HG03558 (cell line): Measurements from ENCODE around the gene MLLT1.

Experiments used
- ATAC-seq: cut with Tn5 transposase; IDR thresholded peaks from one replicate; pipeline ENCODE4 v1.9.1; 2021; ENCODE audit warnings: moderate number of reproducible peaks; ENCODE audit not compliant: unreplicated experiment; ENCODE audit errors: extremely low read depth

The MLLT1 gene

DNA sequence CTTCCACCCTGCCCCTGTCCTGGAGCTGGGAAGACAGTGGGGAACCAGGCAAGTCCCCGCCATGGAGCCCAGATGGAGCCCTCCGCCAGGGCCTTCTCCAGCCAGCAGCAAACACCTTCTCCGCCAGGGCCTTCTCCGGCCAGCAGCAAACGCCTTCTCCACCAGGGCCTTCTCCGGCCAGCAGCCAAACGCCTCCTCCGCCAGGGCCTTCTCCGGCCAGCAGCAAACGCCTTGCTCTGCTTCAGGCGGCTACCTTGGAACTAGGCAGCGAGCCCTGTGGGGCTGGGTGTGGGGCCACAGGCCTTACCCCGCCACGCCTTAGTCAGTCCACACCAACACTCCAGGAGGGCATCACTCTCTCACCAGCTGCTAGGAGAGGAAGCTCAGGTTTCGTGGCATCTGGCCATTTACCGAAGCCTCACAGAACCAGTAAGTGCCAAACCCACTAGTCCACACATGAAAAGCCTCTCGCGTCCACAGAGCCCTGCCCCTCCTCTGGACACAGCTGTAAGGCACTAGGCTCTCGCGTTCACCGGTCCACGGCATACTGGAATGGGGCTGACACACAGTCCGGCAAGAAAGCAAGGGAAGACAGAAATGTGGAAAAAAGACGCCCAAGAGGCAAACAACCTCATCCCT lies 41.0 kb downstream of the MLLT1 start:
- no peak for ATAC-seq

- ATAC-seq = no peak
These were observed 41.5 kb downstream of the MLLT1 start for GRCh38 chr19:6238256-6238642.

- no peak for ATAC-seq
These were observed 43.2 kb downstream of the MLLT1 start for GRCh38 chr19:6236310-6237291.

DNA sequence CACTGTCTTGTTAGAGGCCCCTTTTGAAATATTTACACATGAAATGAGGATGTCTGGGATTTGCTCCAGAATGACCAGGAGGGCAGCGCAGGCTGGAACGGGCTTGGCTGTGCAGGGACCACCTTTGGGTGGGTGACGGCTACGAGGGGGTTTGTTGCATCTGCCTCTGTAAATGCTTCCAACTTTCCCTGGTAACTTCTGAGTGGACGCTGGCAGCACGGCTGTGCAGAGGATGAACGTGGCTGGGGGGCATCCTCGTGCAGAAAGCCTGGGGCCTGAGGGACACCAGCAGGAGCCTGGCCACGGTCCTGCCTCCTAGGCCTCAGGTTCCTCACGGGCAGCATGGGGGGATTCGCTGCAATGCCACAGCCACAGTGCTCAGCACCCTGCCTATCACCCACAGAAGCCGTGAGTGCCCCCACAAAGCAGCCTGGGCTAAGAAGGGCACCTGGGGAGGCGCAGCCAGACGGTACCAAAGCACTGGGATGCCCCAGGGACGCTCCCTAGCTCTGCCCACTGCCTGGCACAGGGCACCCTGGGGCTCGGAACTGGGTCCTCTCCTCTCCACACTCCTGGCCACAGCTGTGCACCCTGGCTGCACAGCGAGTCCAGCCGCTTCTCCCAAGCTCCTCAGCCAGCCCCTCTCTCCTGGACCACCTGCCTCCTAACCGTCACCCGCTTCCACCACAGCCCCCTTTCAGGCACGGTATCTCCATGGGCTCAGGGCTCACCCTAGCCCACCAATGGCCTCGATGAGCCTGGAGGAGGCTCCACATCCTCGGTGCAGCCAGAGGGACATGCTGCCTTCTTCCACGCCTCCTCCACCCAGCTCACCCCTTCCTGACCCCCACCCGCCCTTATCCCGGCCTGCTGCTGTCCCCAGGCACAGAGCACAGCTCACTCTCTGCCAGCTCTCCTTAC lies 44.5 kb downstream of the MLLT1 start:
- no peak for ATAC-seq

DNA sequence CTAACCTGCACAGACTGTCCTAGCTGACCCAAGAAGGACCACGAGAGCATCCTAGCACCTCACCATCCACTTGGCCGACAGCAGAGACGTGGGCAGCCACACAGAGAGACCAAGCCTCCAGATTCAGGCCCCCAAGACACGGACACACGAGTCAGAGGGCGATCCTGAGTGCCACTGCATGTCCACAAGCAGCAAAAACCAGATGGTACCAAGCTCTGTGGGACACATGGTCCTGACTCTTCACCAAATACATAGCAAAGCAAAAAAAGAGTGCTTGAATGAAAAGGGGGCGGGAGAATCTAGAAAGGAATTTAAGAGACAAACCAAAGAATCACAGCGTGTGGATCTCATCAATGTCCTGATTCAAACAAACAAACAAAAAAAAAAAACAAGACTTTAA lies 45.2 kb downstream of the MLLT1 start:
- no peak for ATAC-seq

GRCh38 chr19:6233827-6234511 lies 45.8 kb downstream of the MLLT1 start:
- ATAC-seq = no peak

- ATAC-seq = no peak
These were observed 46.5 kb downstream of the MLLT1 start for GRCh38 chr19:6233056-6233826.

DNA sequence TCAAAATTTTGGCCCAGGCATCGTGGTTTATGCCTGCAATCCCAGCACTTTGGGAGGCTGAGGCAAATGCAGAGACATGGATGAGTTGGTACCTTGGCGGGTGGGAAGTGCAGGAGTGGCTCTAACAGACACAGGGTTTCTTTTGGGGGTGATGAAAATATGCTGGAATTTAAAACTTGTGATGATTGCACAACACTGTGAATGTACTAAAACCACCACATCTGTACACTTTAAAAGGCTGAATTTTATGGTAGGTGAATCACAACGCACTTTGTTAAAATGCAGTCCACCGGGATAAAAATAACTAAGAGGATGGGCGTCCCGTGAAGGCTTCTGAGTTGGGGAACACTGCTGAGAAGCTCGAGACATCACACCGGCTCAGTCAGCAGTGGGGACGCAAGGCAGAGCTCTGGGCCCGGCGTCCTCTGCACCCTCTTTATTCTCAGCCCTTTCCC lies 47.1 kb downstream of the MLLT1 start:
- no peak for ATAC-seq

DNA sequence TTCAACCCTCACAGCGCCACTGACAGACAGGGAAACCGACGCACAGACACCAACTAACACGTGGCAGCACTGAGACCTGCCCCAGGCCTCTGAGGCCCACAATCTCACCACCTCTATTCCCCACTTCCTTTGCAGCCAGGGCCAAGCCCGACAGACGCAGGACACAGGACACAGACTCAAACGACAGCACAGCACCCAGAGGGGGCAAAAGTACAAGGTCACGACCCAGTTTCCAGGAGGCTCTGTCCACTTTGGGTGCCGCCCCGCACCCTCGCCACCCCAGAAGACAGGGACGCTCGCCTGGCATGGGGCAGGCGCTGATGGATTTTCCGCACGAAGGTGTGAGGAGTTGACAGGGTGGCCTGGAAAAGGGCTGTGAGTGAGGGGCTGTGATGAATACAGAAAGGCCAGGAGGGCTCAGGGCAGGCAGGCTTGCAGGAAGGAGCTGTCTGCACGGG lies 48.8 kb downstream of the MLLT1 start:
- no peak for ATAC-seq

GRCh38 chr19:6229951-6230712 lies 49.6 kb downstream of the MLLT1 start:
- no peak for ATAC-seq

GRCh38 chr19:6229216-6229913 lies 50.4 kb downstream of the MLLT1 start:
- ATAC-seq = no peak

GRCh38 chr19:6228551-6229215 lies 51.1 kb downstream of the MLLT1 start:
- no peak for ATAC-seq

DNA sequence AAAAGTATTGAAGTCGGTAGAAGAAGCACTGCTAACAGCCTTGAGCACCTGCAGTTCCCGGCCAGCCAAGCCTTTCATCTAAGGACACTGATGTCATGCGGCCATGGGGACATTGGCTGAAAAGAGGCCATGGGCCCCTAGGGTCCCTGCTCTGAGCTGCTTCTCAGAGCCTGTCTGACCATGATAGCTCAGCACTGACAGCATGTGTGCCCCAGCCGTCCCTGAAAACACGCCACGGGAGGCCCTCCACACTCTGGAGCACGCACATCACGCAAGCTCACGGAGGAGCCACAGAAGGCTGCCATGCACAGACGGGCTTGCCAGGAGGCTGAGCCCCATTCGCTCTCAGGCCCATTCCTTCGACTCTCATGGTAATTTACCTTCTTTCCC lies 51.8 kb downstream of the MLLT1 start:
- ATAC-seq = no peak

- no peak for ATAC-seq
These were observed 52.4 kb downstream of the MLLT1 start for GRCh38 chr19:6227156-6227935.

DNA sequence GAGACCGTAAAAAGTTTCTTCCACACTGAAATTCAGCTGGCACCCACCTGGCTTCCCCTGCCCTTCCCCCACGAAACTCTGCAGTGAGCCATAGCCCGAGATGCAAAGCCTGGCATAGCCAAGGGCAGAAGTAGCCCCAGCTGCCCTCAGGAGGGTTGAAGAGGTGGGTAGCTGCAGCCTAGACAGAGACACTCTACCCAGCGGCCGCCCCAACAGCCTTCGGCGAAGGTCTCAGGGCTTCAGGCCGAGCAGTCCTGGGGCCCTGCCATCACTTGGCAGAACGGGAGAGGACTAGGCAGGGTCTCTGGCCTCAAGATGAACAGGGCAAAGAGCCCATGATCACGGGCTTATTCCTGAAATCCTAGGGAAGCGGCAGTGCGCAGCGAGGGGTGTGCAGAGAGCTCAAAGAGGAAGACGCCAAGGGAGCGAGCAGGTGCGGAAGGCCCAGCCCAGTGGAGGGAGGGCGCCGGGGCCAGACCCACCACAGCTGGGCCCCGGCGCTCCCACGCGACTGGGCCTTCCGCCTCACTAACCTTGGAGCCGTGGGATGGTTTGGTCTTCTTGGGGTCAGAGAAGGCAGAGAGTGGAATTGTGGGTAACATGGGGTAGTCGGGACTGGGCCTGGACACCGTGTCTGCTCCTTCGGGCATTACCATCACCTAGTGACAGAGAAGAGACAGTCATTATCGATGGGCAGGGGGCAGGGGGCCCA lies 53.2 kb downstream of the MLLT1 start:
- ATAC-seq = no peak

GRCh38 chr19:6226012-6226411 lies 53.8 kb downstream of the MLLT1 start:
- no peak for ATAC-seq
